ENCODE measurements around the gene GSN. TPM values are rescaled to one million over a fixed set of nuclear protein-coding genes. Genes with fewer than 3 reads are reported as not detected.

GSN gene
- total and polyA plus RNA-seq, 12 donors: 78.5 to 735 (median 293) TPM

DNA sequence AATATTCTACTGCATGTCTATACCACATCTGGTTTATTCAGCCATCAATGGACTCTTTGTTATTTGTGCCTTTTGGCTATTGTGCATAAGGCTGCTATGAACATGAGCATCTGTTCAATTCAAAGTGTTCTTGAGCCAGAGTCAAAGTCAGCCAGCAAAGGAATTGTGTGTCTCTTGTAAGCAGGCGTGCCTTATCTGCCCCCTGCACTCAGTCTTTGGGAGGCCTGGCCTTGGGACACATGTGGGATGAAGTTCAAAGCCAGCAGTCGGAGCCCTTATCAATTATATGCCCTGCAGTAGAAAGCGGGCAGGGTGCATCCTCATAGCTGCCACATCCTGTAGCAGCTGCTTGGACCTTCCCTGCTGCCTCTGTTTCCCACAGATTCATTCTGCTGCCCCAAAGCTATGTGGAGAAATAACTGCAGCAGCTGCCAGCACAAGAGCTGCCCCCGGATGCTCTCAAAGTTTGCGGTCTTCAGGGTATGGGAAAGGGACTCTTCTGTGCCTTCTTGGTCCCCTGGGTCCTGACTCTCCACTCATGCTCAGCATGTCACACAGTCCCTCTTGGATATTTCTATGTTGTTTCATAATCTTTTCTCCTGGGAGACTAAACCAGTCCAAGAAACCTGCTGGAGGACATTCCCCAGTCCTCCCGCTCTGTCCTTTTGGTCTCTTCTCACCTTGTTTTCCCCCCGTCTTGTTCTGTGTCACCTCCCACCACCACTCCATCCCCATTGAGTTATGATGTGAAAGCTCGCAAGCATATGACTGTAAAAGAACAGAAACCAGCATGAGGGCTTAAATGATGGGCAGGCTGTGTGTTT is 66.2 kb downstream of the GSN start:
- H3K4me3 ChIP-seq: no peak overlapping the region
- TF ChIP-seq POLR2A (IDR thresholded peaks at IDR 0.05): no peak
- TF ChIP-seq, protein P1, sequence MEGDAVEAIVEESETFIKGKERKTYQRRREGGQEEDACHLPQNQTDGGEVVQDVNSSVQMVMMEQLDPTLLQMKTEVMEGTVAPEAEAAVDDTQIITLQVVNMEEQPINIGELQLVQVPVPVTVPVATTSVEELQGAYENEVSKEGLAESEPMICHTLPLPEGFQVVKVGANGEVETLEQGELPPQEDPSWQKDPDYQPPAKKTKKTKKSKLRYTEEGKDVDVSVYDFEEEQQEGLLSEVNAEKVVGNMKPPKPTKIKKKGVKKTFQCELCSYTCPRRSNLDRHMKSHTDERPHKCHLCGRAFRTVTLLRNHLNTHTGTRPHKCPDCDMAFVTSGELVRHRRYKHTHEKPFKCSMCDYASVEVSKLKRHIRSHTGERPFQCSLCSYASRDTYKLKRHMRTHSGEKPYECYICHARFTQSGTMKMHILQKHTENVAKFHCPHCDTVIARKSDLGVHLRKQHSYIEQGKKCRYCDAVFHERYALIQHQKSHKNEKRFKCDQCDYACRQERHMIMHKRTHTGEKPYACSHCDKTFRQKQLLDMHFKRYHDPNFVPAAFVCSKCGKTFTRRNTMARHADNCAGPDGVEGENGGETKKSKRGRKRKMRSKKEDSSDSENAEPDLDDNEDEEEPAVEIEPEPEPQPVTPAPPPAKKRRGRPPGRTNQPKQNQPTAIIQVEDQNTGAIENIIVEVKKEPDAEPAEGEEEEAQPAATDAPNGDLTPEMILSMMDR (IDR thresholded peaks at IDR 0.05): no peak
- H3K27ac ChIP-seq: peak overlapping the region in 1 of 5 donors; percentile 30
- intact Hi-C loops (cut with DNase I): no loop called here
- DNase-seq: peak in 2 of 7 donors; percentile 34 to 53
- H3K36me3 ChIP-seq (replicated peaks in 1 of 2): peaks cover 0 to 61% of the 10 kb centered on the region in 2 donors
- no peaks in the 10 kb centered on the region for H3K9me3 ChIP-seq (replicated peaks in 1 of 3)
- H3K27me3 ChIP-seq: no peaks in the 10 kb centered on the region
- WGBS, 4 donors: 59 to 74% (median 67%) methylated on average over 8 of the region's 8 CpGs
- H3K4me1 ChIP-seq (replicated peaks in 1 of 2): peaks cover 0 to 9% of the 10 kb centered on the region in 2 donors

DNA sequence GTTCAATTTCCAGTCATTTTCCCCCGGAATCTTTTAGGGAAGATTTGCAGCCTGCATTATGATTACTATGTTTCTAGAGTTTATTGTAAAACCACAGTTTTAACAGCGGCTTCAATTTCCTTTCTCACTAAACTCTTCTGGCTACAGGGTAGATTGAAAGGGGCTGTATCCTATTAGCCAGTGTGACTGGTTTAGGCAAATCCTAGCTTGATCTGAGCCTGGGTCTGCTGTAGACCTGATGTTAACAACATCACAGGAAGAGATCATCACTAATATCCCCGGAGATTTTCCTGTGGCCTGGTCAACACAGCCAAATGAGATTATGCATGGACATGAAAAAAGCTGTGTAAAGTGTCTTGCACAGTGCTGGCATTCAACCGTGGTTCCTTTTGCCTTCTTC is 68.7 kb downstream of the GSN start:
- Histone ChIP-seq H3K27ac (no peak overlapping the region), H3K9me3 (replicated peaks in 1 of 3) (no peaks in the 10 kb centered on the region), H3K4me3 (no peak overlapping the region), H3K27me3 (no peaks in the 10 kb centered on the region), H3K4me1 (replicated peaks in 1 of 2) (peaks cover 0 to 20% of the 10 kb centered on the region in 2 donors), H3K36me3 (replicated peaks in 1 of 2) (peaks cover 0 to 60% of the 10 kb centered on the region in 2 donors)
- intact Hi-C loops (cut with DNase I): no loop called here
- TF ChIP-seq, protein P1 (IDR thresholded peaks at IDR 0.05): no peak
- TF ChIP-seq POLR2A (IDR thresholded peaks at IDR 0.05): no peak
- DNase-seq: no peak
- 83 to 92% (median 84%) methylated on average over 4 of the region's 4 CpGs for WGBS, 4 donors

DNA sequence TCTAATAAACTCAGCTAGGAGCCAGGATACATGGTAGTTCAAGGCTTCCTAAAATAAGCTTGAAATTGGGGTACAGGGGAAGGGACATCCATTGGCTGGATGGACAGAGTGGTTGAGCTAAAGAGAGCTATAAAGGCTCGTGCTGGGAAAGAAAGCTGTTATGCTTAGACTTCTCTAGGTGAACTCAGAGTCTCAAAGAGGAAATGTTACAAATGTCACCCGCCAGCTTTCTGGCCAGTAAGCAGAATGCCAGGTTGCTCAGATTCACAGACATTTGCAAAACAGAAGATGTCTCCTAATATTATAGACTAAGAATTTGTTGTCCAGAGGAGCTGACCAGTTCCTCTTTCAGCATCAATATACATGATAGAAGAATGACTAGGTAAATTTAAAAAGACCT is 71.5 kb downstream of the GSN start:
- intact Hi-C loops (cut with DNase I): no loop called here
- Histone ChIP-seq H3K9me3 (replicated peaks in 1 of 3) (no peaks in the 10 kb centered on the region), H3K4me3 (no peak overlapping the region), H3K4me1 (replicated peaks in 1 of 2) (peaks cover 0 to 13% of the 10 kb centered on the region in 2 donors), H3K27me3 (no peaks in the 10 kb centered on the region), H3K36me3 (replicated peaks in 1 of 2) (peaks cover 0 to 49% of the 10 kb centered on the region in 2 donors), H3K27ac (peak overlapping the region in 1 of 5 donors; percentile 9)
- no peak for DNase-seq
- TF ChIP-seq, protein P1 (IDR thresholded peaks at IDR 0.05): no peak
- TF ChIP-seq POLR2A (IDR thresholded peaks at IDR 0.05): no peak
- 73 to 84% (median 77%) methylated on average over 2 of the region's 2 CpGs for WGBS, 4 donors

DNA sequence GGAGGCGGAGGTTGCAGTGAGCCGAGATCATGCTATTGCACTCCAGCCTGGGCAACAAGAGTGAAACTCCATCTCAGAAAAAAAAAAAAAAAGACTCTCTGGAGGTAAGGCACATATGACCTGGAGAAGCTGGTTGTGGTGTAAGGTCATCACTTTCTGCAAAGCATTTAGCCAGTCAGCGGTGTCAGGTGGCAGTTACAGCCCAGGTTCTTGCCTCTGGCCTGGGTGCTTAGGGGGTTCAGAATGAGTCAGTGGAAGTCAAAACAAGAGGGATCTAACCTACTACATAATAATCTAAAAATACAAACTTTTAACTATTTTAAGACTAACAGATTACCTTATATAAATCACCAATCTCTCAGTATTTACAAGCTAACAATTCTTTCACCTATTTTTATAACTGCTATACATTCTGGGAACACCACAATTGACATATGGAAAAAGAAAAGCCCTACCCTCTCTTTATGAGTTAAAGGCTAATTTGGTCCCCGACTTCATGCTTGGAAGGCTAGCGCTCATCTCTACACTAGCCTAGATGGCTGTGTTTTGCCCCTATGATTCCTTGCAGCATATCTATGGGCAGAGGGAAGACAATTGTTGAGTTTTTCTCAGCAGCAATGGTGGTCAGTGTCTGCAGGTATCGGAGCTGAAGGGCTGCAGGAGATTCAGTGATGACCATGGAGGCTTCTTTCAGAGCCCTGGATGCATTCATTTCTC is 72.9 kb downstream of the GSN start:
- no peak for TF ChIP-seq POLR2A (IDR thresholded peaks at IDR 0.05)
- TF ChIP-seq, protein P1 (IDR thresholded peaks at IDR 0.05): no peak
- Histone ChIP-seq H3K9me3 (replicated peaks in 1 of 3) (no peaks in the 10 kb centered on the region), H3K4me3 (no peak overlapping the region), H3K36me3 (replicated peaks in 1 of 2) (peaks cover 0 to 63% of the 10 kb centered on the region in 2 donors), H3K27ac (no peak overlapping the region), H3K4me1 (replicated peaks in 1 of 2) (peaks cover 0 to 13% of the 10 kb centered on the region in 2 donors), H3K27me3 (no peaks in the 10 kb centered on the region)
- 98 to 99% (median 98%) methylated on average over 6 of the region's 6 CpGs for WGBS, 4 donors
- intact Hi-C loops (cut with DNase I): no loop called here
- no peak for DNase-seq

Measured in adrenal gland (tissue), 12 donors.